ENCODE measurements around the gene ADAMTSL3. TPM values are rescaled to one million over a fixed set of nuclear protein-coding genes. Genes with fewer than 3 reads are reported as not detected.

Gene ADAMTSL3
- total RNA-seq, 1 donor: 0.72 TPM

GRCh38 chr15:83943849-83944404 is 290.0 kb downstream of the ADAMTSL3 start:
- Histone ChIP-seq H3K4me2 (ENCODE audit: insufficient read depth, low read length) (no peak overlapping the region), H2AFZ (ENCODE audit: low read length) (no peak overlapping the region), H3K4me1 (ENCODE audit: insufficient read depth, low read length) (no peaks in the 10 kb centered on the region), H3K9me3 (ENCODE audit: low read depth, low read length) (no peaks in the 10 kb centered on the region), H3K4me3 (ENCODE audit: insufficient read depth, low read length) (no peak overlapping the region), H3K79me2 (ENCODE audit: insufficient read depth, low read length) (no peaks in the 10 kb centered on the region), H3K36me3 (ENCODE audit: insufficient read depth, low read length) (no peaks in the 10 kb centered on the region), H3K27me3 (ENCODE audit: insufficient read depth, low read length) (no peaks in the 10 kb centered on the region), H3K27ac (ENCODE audit: low read depth, low read length) (no peak overlapping the region), H4K20me1 (ENCODE audit: insufficient read depth, low read length) (no peaks in the 10 kb centered on the region)
- no peak for TF ChIP-seq CTCF (IDR thresholded peaks at IDR 0.05; ENCODE audit: extremely low read depth, low read depth, low read length)
- peak; percentile 8 for DNase-seq (ENCODE audit: insufficient read length, low spot score, missing footprints)

- H3K79me2 ChIP-seq (ENCODE audit: insufficient read depth, low read length): no peaks in the 10 kb centered on the region
- H2AFZ ChIP-seq (ENCODE audit: low read length): no peak overlapping the region
- H3K4me1 ChIP-seq (ENCODE audit: insufficient read depth, low read length): no peaks in the 10 kb centered on the region
- H3K9me3 ChIP-seq (ENCODE audit: low read depth, low read length): no peaks in the 10 kb centered on the region
- no peaks in the 10 kb centered on the region for H3K36me3 ChIP-seq (ENCODE audit: insufficient read depth, low read length)
- H3K4me3 ChIP-seq (ENCODE audit: insufficient read depth, low read length): no peak overlapping the region
- DNase-seq (ENCODE audit: insufficient read length, low spot score, missing footprints): peak; percentile 10
- no peaks in the 10 kb centered on the region for H3K27me3 ChIP-seq (ENCODE audit: insufficient read depth, low read length)
- H3K4me2 ChIP-seq (ENCODE audit: insufficient read depth, low read length): no peak overlapping the region
- no peak overlapping the region for H3K27ac ChIP-seq (ENCODE audit: low read depth, low read length)
- no peak for TF ChIP-seq CTCF (IDR thresholded peaks at IDR 0.05; ENCODE audit: extremely low read depth, low read depth, low read length)
- H4K20me1 ChIP-seq (ENCODE audit: insufficient read depth, low read length): no peaks in the 10 kb centered on the region
Observed at GRCh38 chr15:83947156-83947555, 293.2 kb downstream of the ADAMTSL3 start.

- DNase-seq (ENCODE audit: insufficient read length, low spot score, missing footprints): no peak
- Histone ChIP-seq H3K9me3 (ENCODE audit: low read depth, low read length) (no peaks in the 10 kb centered on the region), H3K36me3 (ENCODE audit: insufficient read depth, low read length) (no peaks in the 10 kb centered on the region), H3K79me2 (ENCODE audit: insufficient read depth, low read length) (no peaks in the 10 kb centered on the region), H3K4me1 (ENCODE audit: insufficient read depth, low read length) (no peaks in the 10 kb centered on the region), H2AFZ (ENCODE audit: low read length) (no peak overlapping the region), H3K27ac (ENCODE audit: low read depth, low read length) (no peak overlapping the region), H3K4me3 (ENCODE audit: insufficient read depth, low read length) (no peak overlapping the region), H4K20me1 (ENCODE audit: insufficient read depth, low read length) (no peaks in the 10 kb centered on the region), H3K4me2 (ENCODE audit: insufficient read depth, low read length) (no peak overlapping the region), H3K27me3 (ENCODE audit: insufficient read depth, low read length) (no peaks in the 10 kb centered on the region)
- no peak for TF ChIP-seq CTCF (IDR thresholded peaks at IDR 0.05; ENCODE audit: extremely low read depth, low read depth, low read length)
Observed at GRCh38 chr15:83954506-83954905, 300.6 kb downstream of the ADAMTSL3 start.

- no peaks in the 10 kb centered on the region for H4K20me1 ChIP-seq (ENCODE audit: insufficient read depth, low read length)
- H3K27ac ChIP-seq (ENCODE audit: low read depth, low read length): no peak overlapping the region
- H3K27me3 ChIP-seq (ENCODE audit: insufficient read depth, low read length): no peaks in the 10 kb centered on the region
- DNase-seq (ENCODE audit: insufficient read length, low spot score, missing footprints): no peak
- H3K36me3 ChIP-seq (ENCODE audit: insufficient read depth, low read length): no peaks in the 10 kb centered on the region
- H3K4me2 ChIP-seq (ENCODE audit: insufficient read depth, low read length): no peak overlapping the region
- no peak overlapping the region for H2AFZ ChIP-seq (ENCODE audit: low read length)
- no peak for TF ChIP-seq CTCF (IDR thresholded peaks at IDR 0.05; ENCODE audit: extremely low read depth, low read depth, low read length)
- H3K79me2 ChIP-seq (ENCODE audit: insufficient read depth, low read length): no peaks in the 10 kb centered on the region
- H3K9me3 ChIP-seq (ENCODE audit: low read depth, low read length): no peaks in the 10 kb centered on the region
- H3K4me1 ChIP-seq (ENCODE audit: insufficient read depth, low read length): no peaks in the 10 kb centered on the region
- no peak overlapping the region for H3K4me3 ChIP-seq (ENCODE audit: insufficient read depth, low read length)
Observed at GRCh38 chr15:83955806-83956265, 301.9 kb downstream of the ADAMTSL3 start.
